NCI-H774 (cell line): Measurements from ENCODE around the gene PARD3.
"Not testable (repeated sequence)": the region's sequence is repeated elsewhere in the genome, so short reads cannot be mapped to it uniquely, and the experiment has no call there.

Experiments
- DNase-seq: peaks from one replicate; lab custom pipeline; 2025; lab: John Stamatoyannopoulos, UW

PARD3 gene

GRCh38 chr10:34715511-34716187 is 99.4 kb downstream of the PARD3 start:
- no peak for DNase-seq

DNA sequence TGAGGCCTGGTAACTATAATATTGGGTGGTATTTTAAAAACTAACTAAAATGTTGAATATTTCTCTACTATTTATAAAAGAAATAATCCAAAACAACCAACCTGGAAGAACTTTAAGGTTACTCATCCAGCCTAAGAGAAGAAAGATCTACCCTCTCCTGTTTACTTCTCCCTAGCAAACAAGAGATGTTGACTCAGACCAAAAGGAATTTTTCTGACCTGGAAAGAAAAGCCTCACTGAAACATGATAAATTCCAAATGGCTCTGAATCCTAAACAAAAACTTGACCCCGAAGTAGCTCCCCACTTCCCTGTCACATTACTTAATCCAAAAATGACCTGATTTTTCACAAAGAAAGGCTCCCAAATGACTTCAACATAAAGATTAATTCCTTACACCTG is 101.2 kb downstream of the PARD3 start:
- DNase-seq: no peak

- no peak for DNase-seq
Observed at GRCh38 chr10:34711500-34711899, 103.6 kb downstream of the PARD3 start.

GRCh38 chr10:34710391-34710751 is 104.7 kb downstream of the PARD3 start:
- DNase-seq: no peak

- no peak for DNase-seq
Observed at GRCh38 chr10:34709637-34710390, 105.3 kb downstream of the PARD3 start.

DNA sequence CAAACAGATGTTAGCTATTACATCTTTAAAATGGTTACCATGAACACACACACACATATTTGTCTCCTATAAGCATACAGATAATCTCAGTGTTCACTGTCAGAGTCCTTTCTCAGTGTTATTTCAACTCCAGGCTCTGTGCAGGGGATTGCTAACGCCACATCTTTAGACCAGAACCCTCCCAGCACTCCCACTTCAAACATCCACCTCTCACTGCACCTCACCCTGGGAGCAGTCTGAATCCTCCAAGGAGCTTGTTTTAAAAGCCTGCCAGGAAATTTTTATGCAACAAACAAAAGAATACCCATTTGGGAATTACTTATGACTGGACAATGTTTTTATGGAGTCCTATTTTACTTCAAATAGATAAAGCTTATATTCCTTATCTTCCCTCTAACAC is 107.4 kb downstream of the PARD3 start:
- DNase-seq: no peak

DNA sequence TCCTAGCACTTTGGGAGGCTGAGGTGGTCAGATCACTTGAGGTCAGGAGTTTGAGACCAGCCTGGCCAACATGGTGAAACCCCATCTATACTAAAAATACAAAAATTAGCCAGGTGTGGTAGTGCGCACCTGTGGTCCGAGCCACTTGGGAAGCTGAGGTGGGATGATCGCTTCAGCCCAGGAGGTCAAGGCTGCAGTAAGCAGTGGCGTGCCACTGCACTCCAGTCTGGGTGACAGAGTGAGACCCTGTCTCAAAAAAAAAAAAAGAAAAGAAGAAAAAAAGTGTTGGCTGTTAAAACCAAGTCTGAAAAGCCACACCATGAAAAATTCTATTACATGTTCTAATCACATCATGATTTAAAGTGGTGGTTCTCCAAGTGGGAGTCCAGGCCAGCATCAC is 108.1 kb downstream of the PARD3 start:
- not testable (repeated sequence) for DNase-seq

DNA sequence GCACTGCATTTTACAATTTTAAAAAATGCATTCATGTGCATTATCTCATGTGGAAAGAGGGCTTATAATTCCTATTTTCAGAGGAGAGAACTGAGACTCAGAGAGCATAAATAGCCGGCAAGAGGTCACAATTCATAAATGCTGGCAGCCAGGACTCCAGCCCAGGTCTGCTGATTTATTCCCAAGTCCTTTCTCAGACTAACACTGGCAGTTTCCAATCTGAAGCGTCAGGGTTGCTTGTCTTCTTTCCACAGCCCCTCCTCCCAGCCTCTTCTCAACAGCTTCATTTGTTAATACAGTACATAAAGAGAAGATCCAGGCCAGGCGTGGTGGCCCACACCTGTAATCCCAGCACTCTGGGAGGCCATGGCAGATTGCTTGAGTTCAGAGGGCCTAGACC is 108.9 kb downstream of the PARD3 start:
- DNase-seq: no peak

GRCh38 chr10:34705563-34705962 is 109.5 kb downstream of the PARD3 start:
- no peak for DNase-seq

DNA sequence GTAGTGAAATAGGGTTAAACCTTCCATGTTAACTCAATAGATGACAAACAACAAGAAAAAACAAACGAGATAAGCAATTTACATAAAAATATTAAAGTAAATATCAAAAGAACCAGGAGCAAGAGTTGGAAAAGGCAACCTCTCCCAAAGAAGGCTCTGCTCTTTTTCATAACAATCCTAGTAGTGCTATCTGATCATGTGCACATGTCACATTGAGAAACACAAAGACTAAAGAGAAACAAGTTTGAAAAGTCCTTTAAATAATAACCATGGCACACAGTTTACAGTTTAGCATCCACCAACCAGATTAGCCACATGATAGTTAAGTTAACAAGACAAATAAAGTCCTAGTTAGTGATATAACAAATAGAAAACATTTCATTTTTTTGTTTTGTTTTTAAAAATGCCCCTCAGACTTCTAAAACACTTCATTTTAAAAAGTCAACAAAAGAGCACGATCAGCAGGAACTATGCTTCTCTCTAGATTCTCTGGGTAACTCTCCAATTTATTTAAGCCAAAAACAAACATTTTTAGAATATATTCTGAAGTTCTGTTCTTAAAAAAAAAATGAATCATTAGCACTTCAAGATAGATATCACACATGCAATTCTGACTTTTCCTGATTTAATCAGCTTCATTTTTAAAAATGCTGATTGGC is 110.4 kb downstream of the PARD3 start:
- no peak for DNase-seq

GRCh38 chr10:34702982-34703381 is 112.1 kb downstream of the PARD3 start:
- DNase-seq: no peak

DNA sequence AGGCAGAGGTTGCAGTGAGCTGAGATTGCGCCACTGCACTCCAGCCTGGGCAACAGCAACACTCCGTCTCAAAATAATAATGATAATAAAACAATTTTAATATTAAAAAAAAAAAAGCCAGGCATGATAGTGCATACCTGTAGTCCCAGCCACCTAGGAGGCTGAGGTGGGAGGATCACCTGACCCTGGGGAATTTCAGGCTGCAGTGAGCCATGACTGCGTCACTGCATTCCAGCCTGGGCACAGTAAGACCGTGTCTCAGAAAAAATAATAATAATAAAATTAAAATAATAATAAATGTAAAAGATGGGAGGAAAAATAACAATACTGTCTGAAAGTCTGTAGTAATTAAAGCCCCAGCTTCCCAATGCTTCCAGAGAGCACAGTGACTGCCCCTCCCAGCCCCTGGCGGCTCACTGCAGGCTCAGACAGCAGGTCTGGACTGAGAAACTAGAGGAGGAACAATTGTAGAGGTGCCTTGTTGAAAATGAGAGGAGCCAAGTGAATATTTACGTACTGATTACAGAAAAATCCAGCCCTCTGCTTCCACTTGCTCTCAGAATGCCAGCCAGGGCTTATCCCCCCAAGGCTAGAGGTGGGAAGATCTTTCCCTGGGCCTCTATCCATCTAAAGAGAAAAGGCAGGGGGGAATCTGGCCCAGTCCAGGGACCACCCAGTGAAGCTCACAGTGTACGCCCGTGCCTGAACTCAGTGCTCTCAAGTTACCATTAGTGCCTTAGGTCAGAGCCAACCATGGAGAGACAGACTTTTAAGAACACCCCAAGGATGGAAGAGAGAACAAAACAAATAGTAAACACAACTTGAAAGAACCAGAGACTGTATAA is 112.8 kb downstream of the PARD3 start:
- DNase-seq: no peak

DNA sequence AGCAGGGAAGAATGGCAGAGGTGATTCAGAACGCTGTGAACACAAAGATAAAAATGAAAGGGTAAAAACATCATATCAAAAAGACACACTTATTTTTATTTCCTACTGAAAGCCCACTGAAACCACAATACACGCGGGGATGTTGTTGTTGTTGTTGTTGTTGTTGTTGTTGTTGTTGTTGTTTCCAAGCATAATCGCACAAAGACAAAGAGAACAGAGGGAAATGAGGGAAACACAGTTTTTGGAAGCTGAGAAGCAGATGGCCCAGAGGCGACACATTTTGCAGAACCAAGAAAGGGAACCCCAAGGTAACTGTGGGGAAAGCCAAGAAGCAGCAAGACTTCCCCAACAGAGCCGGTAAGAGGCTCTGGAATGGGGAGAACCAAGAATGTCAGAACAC is 113.9 kb downstream of the PARD3 start:
- DNase-seq: no peak

- DNase-seq: not testable (repeated sequence)
Observed at GRCh38 chr10:34700752-34701151, 114.3 kb downstream of the PARD3 start.

DNA sequence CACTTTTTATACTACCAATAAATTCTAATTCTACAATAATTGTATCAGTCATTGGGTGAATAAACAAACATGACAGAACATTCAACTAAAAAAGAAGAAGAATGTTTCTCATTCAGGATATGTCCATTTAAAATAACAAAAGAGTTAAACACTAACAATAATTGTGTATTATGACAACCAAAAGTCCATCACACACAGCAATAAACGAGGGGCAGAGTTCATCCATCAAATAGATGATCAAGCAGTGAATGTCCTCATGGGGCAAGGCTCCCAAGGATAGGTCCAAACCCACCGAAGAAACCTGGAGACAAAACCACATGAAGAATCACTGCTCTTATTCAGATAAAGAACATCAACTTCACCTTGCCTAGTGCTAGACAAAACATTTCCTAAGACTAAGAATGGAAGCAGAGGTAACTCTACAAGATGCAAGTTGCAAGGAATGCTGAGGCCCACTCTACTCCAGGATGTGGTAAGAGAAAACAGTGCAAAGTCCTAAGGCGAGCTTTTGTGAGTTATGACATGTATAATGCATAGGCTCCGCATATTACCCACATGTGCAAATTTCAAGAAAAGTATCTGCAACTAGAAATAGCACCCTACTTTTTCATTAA is 115.1 kb downstream of the PARD3 start:
- DNase-seq: no peak

- DNase-seq: no peak
Observed at GRCh38 chr10:34698979-34699378, 116.1 kb downstream of the PARD3 start.

- DNase-seq: no peak
Observed at GRCh38 chr10:34698248-34698831, 116.8 kb downstream of the PARD3 start.

DNA sequence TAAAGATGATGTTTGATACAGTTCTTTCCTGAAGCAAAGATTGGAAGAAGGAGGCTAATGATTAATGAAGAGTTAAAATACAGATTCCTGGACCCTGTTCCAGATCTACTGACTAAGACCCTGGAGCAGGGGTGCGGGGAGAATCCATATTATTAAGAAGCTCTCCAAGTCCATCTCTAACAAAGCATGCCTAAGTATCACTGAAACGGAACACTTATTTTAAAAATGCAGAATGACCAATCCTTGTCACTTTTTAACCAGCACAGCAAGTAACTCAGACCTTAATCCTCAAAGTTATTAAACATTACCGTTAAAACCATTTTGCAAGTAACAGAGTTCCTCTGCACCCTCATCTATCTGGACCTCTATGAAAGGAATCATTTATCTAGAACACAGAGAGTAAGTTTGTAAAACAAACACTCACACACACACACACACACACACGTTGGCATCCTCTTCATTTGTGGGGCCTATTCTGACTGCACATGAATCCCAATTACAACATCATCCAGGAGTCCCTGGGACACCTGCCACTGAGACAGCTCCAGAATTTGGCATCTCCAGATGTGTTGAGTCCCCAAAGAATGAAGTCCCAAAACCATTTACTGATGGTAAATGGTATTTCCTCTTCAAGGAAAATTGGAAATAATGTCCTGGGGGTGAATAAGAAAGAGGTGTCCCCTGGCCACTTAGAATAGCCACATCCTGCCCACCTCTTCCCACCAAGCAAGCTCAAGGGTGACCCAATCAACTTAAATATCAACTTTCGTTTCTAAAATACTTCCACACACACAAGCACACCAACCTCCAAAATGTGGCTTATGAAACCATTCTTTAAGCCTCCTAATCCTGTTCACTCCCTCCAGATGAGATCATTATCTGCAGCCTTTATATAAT is 117.5 kb downstream of the PARD3 start:
- no peak for DNase-seq

DNA sequence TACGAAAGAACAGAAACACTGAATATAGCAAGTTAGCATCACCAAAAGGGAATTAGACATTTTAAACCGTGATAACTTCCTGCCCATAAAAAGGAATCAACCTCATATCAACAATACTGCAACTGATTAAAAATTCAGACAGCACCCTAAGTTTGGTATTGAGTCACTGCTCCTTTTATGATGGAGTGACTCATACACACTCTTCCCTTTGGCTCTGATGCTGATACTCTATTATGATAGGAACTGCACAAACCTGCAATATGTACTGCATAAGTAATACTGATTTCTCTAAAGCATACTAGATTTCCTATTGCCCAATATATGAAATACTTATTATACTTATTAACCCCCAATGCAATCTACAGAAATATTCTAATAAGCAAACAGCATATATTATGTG is 118.7 kb downstream of the PARD3 start:
- no peak for DNase-seq

DNA sequence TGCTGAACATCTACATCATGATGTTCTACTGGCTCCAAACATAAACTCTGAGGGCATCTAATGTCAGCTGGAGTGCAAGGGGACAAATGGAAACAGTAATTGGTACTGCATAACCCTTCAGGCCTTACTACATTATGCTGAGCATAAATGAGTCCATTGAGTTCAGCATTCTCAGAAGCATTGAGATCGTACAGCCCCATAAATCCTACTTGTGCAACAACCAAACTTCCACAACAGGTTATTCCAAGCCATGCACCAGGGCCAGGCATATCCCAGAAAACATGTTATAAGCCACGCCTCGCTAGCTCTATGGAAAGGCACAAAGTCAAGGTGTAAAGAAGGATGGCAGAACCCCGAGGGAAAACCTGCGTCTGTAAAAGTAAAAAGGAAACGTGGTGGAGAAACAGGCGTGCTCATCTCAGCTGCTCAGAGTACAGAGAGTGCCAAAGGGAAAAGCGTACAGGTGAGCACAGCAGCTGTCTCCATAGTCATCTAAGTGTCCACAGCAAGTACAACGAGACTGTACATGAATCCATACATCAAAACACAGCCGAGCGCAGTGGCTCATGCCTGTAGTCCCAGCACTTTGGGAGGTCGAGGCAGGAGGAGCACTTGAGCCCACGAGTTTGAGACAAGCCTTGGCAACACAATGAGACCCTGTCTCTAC is 124.6 kb downstream of the PARD3 start:
- DNase-seq: no peak
